Upper lobe of left lung (tissue), 4 donors: Measurements from ENCODE around the gene MCF2L.

Experiments used
- EP300 ChIP-seq, 4 donors: sonication (generic); formaldehyde crosslinking; IDR thresholded peaks; one replicate each; pipeline ENCODE4 v1.5.1; 2017; ENCODE audit warnings: antibody characterized with exemption in 4 of 4, control low read depth in 2 of 4
- POLR2A ChIP-seq, 4 donors: fragments of 450-650 bp; IDR thresholded peaks; one replicate each; pipeline ENCODE4 v1.5.1; 2016 to 2017; ENCODE audit warnings: antibody characterized with exemption in 4 of 4, mild to moderate bottlenecking in 2 of 4
- TF ChIP-seq, protein P1 (sequence below), 6 experiments: fragments of 450-650 bp in 4 of 6; fragments of 200-600 bp in 2 of 6; sonication (generic) in 2 of 6; IDR thresholded peaks; one replicate each; pipeline ENCODE4 v1.5.1; 2016 to 2019; ENCODE audit warnings: antibody characterized with exemption in 6 of 6

DNA sequence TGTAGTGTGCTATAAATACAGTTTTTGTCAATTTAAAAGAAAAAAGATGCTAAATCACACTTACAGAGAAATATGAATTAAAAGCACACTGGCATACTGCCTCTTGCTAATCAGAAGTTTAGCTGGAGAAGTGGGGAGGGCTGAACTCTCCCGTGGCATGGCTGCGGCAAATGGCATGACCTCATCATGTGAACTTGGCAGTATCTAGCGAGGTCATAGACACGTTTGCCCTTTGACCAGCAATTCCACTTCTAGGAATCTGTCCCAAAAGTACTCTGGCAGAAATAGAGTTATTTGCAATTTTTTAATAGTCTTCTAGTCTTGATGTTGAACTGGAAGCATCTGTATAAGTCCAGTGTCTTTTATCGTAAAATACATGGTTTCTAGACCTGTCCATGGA lies 42.0 kb upstream of the MCF2L start:
- TF ChIP-seq, protein P1, sequence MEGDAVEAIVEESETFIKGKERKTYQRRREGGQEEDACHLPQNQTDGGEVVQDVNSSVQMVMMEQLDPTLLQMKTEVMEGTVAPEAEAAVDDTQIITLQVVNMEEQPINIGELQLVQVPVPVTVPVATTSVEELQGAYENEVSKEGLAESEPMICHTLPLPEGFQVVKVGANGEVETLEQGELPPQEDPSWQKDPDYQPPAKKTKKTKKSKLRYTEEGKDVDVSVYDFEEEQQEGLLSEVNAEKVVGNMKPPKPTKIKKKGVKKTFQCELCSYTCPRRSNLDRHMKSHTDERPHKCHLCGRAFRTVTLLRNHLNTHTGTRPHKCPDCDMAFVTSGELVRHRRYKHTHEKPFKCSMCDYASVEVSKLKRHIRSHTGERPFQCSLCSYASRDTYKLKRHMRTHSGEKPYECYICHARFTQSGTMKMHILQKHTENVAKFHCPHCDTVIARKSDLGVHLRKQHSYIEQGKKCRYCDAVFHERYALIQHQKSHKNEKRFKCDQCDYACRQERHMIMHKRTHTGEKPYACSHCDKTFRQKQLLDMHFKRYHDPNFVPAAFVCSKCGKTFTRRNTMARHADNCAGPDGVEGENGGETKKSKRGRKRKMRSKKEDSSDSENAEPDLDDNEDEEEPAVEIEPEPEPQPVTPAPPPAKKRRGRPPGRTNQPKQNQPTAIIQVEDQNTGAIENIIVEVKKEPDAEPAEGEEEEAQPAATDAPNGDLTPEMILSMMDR (IDR thresholded peaks at IDR 0.05): no peak
- no peak for TF ChIP-seq POLR2A (IDR thresholded peaks at IDR 0.05)
- no peak for TF ChIP-seq EP300 (IDR thresholded peaks at IDR 0.05)
